Ectodermal cell (in vitro differentiated cells): ENCODE measurements around the gene SAMSN1.
"Not testable (repeated sequence)": the region's sequence is repeated elsewhere in the genome, so short reads cannot be mapped to it uniquely, and the experiment has no call there.

ENCODE experiments used
- H3K27ac ChIP-seq: 2 replicates; pipeline ENCODE4 v1.7.0; 2013; ENCODE audit warnings: mild to moderate bottlenecking, low read depth, low read length; ENCODE audit not compliant: insufficient read depth, poor library complexity, severe bottlenecking
- H3K27me3 ChIP-seq: 2 replicates; pipeline ENCODE4 v1.7.0; 2013; ENCODE audit warnings: mild to moderate bottlenecking, low read length; ENCODE audit not compliant: insufficient read depth, control insufficient read depth, poor library complexity, severe bottlenecking
- H3K36me3 ChIP-seq: one replicate; pipeline ENCODE4 v1.7.0; 2013; ENCODE audit warnings: low read length; ENCODE audit not compliant: control insufficient read depth, insufficient read depth
- H3K4me1 ChIP-seq: one replicate; pipeline ENCODE4 v1.7.0; 2013; ENCODE audit warnings: low read length; ENCODE audit not compliant: control insufficient read depth, insufficient read depth
- H3K4me3 ChIP-seq: 2 replicates; pipeline ENCODE4 v1.7.0; 2013; ENCODE audit warnings: low read depth, low read length, control low read depth; ENCODE audit not compliant: insufficient read depth
- H3K9me3 ChIP-seq: 2 replicates; pipeline ENCODE4 v1.7.0; 2013; ENCODE audit warnings: mild to moderate bottlenecking, low read length, moderate library complexity; ENCODE audit not compliant: control insufficient read depth
- WGBS, 2 experiments: methylation state at CpG; one replicate each; pipeline ENCODE4 v1.1.7; 2013; ENCODE audit warnings: missing lambda C conversion rate in 2 of 2; 5-methylcytosine and 5-hydroxymethylcytosine counted together

Gene SAMSN1

DNA sequence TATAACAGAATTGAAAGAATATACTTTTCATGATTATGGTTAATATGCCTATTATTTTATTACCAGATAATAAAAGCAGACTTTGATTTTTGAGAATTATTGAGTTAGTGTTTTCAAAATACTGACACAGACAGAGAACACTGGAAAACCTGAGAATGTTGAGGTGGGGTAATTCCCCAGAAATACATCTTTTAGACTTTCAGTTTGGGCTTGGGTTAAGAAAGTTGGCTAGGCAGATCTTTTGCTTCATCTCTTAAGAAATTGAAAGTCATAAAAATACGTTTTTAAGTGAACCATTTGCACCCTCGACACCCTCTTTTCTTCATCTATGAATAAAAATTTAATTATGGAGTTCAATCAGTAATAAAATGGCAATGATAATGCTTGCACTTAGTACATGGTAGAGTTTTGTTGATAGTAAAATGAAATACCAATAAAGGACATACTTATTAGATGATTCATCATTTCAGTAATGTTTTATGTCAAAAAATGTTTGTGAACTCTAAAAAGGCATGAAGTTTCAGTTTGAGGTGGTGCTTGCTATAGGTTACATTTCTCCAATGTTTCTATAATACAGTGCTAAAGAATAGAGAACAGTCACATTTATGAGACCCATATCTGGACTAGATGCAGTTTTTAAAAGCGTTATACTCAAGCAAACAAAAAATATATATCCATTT lies 1.9 kb upstream of the SAMSN1 start:
- no peaks in the 10 kb centered on the region for H3K27me3 ChIP-seq
- no peak overlapping the region for H3K27ac ChIP-seq
- no peaks in the 10 kb centered on the region for H3K9me3 ChIP-seq
- WGBS, 2 experiments, result 100% methylated on average over 3 of the region's 3 CpGs; no CpG with 5 or more reads in 1 of the 2 experiments
- H3K36me3 ChIP-seq, result no peaks in the 10 kb centered on the region
- H3K4me3 ChIP-seq, result no peak overlapping the region
- H3K4me1 ChIP-seq, result no peaks in the 10 kb centered on the region

DNA sequence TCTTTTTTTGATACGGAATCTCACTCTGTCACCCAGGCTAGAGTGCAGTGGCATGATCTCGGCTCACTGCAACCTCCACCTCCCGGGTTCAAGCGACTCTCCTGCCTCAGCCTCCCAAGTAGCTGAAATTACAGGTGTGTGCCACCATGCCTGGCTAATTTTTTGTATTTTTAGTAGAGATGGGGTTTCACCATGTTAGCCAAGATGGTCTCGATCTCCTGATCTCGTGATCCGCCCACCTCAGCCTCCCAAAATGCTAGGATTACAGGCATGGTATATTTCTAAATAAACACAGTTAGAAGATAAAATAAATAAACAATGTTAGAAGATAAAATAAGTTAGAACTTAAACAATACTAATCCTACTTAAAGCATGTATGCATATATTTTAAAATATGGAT lies 604 bp upstream of the SAMSN1 start:
- not testable (repeated sequence) for H3K9me3 ChIP-seq, H3K27ac ChIP-seq, H3K4me1 ChIP-seq, H3K27me3 ChIP-seq, H3K4me3 ChIP-seq, H3K36me3 ChIP-seq
- 96 to 98% methylated on average over 3 to 5 of the region's 7 CpGs for WGBS, 2 experiments

DNA sequence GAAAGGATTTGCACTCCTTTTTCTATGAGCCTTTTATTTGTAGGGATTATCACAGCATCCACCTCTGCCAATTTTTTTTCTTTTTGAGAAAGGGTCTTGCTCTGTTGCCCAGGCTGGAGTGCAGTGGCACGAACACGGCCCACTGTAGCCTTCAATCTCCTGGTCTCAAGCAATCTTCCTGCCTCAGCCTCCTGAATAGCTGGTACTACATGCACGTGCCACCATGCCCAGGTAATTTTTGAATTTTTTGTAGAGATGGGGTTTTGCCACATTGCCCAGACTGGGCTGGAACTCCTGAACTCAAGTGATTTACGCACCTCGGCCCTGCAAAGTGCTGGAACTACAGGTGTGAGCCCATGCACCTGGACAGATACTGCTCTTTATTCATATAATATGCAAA lies 2.1 kb downstream of the SAMSN1 start:
- Histone ChIP-seq H3K4me1 (no peaks in the 10 kb centered on the region), H3K36me3 (no peaks in the 10 kb centered on the region), H3K27ac (no peak overlapping the region), H3K4me3 (no peak overlapping the region), H3K9me3 (no peaks in the 10 kb centered on the region), H3K27me3 (no peaks in the 10 kb centered on the region)
- WGBS, 2 experiments, result 90 to 92% methylated on average over 5 of the region's 5 CpGs

DNA sequence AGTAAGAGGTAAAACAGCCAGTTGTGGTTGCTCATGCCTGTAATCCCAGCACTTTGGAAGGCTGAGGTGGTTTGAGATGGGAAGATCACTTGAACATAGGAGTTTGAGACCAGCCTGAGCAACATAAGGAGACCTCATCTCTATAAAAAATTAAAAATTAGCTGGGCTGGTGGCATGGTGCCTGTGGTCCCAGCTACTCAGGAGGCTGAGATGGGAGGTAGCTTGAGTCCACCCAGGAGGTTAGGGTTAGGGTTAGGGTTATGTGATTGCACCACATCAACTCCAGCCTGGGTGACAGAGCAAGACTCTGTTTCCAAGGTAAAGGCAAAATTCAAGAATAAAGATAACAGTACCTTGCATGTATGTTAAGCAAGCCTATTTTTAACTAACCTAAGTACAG lies 3.5 kb downstream of the SAMSN1 start:
- Histone ChIP-seq H3K27me3 (no peaks in the 10 kb centered on the region), H3K36me3 (no peaks in the 10 kb centered on the region), H3K27ac (no peak overlapping the region), H3K4me3 (no peak overlapping the region), H3K4me1 (no peaks in the 10 kb centered on the region), H3K9me3 (no peaks in the 10 kb centered on the region)

DNA sequence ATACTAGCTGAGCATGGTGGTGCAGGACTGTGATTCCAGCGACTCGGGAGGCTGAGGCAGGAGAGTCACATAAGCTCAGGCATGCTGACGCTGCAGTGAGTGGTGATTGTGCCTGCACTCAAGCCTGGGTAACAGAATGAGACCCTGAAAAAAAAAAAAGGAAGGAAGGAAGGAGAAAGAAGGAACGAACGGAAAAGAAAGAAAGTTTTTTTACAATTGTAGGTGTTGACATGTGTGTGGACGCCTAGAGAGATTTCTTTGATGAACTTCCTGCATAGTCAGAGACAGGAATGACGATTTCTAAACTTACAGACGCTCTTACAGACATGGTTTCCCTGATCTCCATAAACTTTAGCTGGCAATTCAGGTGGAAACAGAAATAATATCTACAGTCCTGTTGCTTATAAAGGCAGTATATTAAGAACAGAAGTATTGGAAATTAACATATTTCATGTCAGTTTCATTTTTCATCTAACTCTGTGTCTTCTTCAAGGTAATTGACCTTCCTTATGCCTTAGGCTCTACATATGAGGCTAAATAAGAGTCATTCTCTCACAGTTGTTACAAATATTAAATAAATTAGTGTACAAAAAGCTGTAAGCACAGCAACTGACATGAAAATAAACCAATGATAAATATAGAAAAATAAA lies 4.1 kb downstream of the SAMSN1 start:
- Histone ChIP-seq H3K9me3 (no peaks in the 10 kb centered on the region), H3K4me3 (no peak overlapping the region), H3K36me3 (no peaks in the 10 kb centered on the region), H3K4me1 (no peaks in the 10 kb centered on the region), H3K27me3 (no peaks in the 10 kb centered on the region), H3K27ac (no peak overlapping the region)
- WGBS, 2 experiments, result 91 to 92% methylated on average over 8 of the region's 8 CpGs

DNA sequence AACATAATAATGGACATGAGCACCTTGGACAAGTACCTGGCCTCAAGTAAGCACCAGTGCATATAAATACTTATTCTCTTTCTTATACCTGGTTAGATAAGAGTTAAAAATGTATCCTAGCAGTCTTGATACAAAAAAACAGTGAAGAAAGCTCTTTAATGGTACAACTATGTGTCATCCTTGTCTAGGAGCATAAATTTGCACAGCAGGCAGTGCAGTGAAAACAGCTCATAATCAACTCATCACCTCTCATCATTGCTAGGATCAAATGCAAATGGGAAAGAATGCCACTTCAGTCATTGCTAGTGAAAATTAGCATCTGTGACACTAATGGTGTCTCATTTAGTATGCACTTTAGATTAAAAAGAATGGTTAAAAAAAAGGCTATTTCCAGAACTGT lies 7.6 kb downstream of the SAMSN1 start:
- Histone ChIP-seq H3K4me3 (no peak overlapping the region), H3K36me3 (no peaks in the 10 kb centered on the region), H3K4me1 (no peaks in the 10 kb centered on the region), H3K9me3 (no peaks in the 10 kb centered on the region), H3K27me3 (no peaks in the 10 kb centered on the region), H3K27ac (no peak overlapping the region)

DNA sequence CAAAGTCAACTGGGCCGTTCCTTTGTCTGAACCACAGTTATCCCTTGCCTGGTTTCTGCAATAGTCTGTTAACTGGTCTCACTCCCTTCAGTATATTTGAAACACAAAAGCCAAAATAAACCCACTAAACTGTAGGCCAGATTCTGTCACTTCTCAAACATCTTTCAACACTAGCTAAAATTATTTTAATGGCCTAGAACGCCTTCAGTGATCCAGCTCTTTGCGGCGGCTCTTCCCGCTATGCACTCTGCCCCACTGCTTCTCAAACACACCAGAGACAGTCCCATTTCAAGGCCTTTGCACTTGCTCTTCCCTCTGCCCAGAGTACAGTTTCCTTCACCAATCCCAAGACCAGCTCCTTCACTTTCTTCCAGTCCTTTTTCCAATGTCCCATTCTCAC lies 9.2 kb downstream of the SAMSN1 start:
- H3K36me3 ChIP-seq, result no peaks in the 10 kb centered on the region
- H3K27me3 ChIP-seq, result no peaks in the 10 kb centered on the region
- H3K9me3 ChIP-seq, result no peaks in the 10 kb centered on the region
- H3K27ac ChIP-seq, result no peak overlapping the region
- WGBS, 2 experiments, result 93 to 95% methylated on average over 5 of the region's 5 CpGs
- no peaks in the 10 kb centered on the region for H3K4me1 ChIP-seq
- no peak overlapping the region for H3K4me3 ChIP-seq

DNA sequence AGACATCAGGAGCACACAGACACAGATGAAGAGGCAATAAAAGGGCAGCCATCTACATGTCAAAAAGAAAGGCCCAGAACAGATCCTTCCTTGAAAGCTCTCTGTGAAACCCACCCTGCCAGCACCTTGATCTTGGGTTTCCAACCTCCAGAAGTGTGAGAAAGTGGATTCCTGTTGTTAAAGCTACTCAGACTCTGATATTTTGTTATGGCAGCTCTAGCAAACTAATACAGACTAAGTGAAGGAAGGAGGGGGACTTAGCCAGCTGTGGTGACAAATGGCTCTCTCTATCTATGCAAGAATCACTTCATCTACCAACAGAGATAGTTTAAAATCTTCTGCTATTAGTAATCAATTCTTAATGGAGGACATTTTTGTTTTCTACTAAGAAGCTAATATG lies 10.4 kb downstream of the SAMSN1 start:
- H3K36me3 ChIP-seq, result no peaks in the 10 kb centered on the region
- no peaks in the 10 kb centered on the region for H3K4me1 ChIP-seq
- no peak overlapping the region for H3K27ac ChIP-seq
- no peaks in the 10 kb centered on the region for H3K27me3 ChIP-seq
- H3K9me3 ChIP-seq, result no peaks in the 10 kb centered on the region
- no peak overlapping the region for H3K4me3 ChIP-seq

DNA sequence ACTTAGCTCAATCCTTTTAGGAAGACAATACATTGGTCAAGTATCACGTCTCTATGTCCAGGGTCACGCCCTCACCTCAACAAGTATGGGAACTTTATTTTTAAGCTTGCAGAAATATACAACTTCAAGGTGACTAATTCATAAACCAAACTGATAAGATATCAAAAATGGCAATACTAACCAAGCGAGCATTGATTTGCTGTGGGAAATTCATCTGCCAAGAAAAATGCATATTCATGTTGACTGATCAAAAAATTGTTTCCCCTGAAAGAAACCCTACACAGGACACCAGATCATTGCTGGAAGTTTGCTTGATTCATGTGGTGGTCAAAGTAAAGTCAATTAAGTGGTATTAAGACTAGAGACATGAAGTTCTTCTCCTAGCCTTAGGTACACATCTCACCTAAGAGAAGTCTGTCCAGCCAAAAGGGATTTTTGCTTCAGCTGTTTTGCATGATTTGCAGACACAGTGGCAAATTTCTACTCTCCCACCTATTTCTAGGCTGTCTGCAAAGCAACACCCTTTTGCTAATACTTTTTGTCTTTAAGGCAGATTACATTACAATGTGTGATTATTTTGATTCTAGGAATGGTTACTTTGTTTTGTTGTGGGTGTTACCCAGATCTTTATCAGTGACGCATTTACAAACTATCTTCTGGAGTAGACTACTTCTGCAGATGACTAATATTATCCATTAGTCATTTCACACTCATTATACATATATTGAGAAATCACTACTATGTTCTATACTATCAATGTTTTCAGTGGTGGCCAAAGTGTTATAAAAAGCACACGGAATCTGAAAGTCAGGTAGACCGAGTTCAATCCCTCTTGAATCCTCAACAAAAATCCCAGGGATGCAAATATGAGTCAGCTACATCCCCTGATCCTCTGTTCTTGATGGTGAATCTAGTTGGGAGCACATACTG lies 12.4 kb downstream of the SAMSN1 start:
- WGBS, 2 experiments, result 93 to 96% methylated on average over 6 of the region's 6 CpGs
- H3K27me3 ChIP-seq, result no peaks in the 10 kb centered on the region
- no peak overlapping the region for H3K4me3 ChIP-seq
- no peaks in the 10 kb centered on the region for H3K36me3 ChIP-seq
- no peaks in the 10 kb centered on the region for H3K4me1 ChIP-seq
- no peak overlapping the region for H3K27ac ChIP-seq
- no peaks in the 10 kb centered on the region for H3K9me3 ChIP-seq

DNA sequence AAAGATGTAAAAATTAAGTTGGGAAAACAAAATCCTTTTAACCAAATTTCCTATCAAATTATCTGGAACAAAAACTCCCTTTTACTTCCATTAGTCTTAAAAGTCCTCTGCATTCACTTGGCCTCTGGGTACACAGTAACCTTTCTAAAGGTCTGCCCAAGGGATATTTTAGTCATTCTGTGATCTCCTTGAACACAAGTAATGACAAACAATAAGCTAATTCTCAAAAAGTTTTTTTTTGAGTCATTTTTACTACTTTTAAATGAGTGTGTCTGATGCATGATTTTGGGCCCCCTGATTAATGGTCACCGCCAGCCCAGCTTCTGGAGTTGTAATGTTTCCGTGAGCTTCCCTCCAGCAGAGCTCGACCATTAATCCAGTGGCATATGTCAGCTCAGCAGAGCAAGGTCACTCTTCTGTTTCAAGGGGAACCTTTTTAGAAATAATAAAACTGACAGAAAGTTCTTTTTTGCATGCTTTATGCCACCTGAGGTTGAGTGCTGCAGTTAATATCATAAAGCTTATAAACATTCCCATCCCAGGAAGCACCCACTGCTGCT lies 14.3 kb downstream of the SAMSN1 start:
- Histone ChIP-seq H3K27me3 (no peaks in the 10 kb centered on the region), H3K4me3 (no peak overlapping the region), H3K9me3 (no peaks in the 10 kb centered on the region), H3K4me1 (no peaks in the 10 kb centered on the region), H3K27ac (no peak overlapping the region), H3K36me3 (no peaks in the 10 kb centered on the region)
- 91 to 97% methylated on average over 3 of the region's 3 CpGs for WGBS, 2 experiments
